Endothelial cell of umbilical vein (primary cell): Measurements from ENCODE around the gene CDC14B.

Source experiments
- EZH2 ChIP-seq: IDR thresholded peaks from 2 replicates; pipeline ENCODE4 v1.6.1; 2012; ENCODE audit warnings: borderline replicate concordance, low read depth, mild to moderate bottlenecking, moderate library complexity, low read length, inconsistent platforms; ENCODE audit not compliant: severe bottlenecking
- FOS ChIP-seq: IDR thresholded peaks from 2 replicates; pipeline ENCODE4 v1.6.1; 2011; ENCODE audit warnings: mild to moderate bottlenecking, low read length, moderate library complexity, borderline replicate concordance; ENCODE audit not compliant: insufficient read depth
- GATA2 ChIP-seq: IDR thresholded peaks from 2 replicates; pipeline ENCODE4 v1.7.0; 2011; ENCODE audit warnings: low read depth, mild to moderate bottlenecking, moderate library complexity, mixed read lengths, low read length; ENCODE audit not compliant: insufficient read length, insufficient read depth
- POLR2A ChIP-seq: IDR thresholded peaks from 2 replicates; pipeline ENCODE4 v1.6.1; 2012; ENCODE audit warnings: low read depth, mild to moderate bottlenecking, control low read depth, low read length
- POLR2AphosphoS5 ChIP-seq: IDR thresholded peaks from 2 replicates; pipeline ENCODE4 v1.6.1; 2012; ENCODE audit warnings: low read depth, mild to moderate bottlenecking, control low read depth, low read length, moderate library complexity; ENCODE audit not compliant: insufficient read depth
- TF ChIP-seq, protein P1 (sequence below), 2 donors: IDR thresholded peaks; 1 replicate in 1 of 2; 2 replicates in 1 of 2; pipeline ENCODE4 v1.5.1; 2011; ENCODE audit warnings: low read length in 2 of 2, mild to moderate bottlenecking in 2 of 2, moderate library complexity in 2 of 2, control low read depth in 1 of 2, inconsistent platforms in 1 of 2, low read depth in 1 of 2; ENCODE audit not compliant: insufficient read depth in 1 of 2; ENCODE audit errors: extremely low read depth in 1 of 2

DNA sequence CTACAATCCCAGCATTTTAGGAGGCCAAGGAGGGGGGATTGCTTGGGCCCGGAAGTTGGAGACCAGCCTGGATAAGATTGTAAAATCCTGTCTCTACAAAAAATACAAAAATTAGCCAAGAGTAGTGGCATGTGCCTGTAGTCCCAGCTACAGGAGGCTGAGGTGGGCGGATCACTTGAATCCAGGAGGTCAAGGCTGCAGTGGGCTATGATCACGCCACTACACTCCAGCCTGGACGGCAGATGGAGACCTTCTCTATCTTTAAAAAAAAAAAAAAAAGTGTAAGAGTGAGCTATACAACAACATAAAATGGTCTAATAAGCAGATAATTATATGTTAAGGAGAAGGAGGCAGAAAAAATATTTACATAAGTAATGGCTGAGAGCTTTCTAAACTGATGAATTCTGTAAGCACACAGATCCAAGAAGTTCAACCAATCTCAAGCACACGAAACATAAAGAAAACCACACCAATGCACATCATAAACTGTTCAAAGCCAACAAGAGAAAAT lies 23.0 kb downstream of the CDC14B start:
- TF ChIP-seq, protein P1, sequence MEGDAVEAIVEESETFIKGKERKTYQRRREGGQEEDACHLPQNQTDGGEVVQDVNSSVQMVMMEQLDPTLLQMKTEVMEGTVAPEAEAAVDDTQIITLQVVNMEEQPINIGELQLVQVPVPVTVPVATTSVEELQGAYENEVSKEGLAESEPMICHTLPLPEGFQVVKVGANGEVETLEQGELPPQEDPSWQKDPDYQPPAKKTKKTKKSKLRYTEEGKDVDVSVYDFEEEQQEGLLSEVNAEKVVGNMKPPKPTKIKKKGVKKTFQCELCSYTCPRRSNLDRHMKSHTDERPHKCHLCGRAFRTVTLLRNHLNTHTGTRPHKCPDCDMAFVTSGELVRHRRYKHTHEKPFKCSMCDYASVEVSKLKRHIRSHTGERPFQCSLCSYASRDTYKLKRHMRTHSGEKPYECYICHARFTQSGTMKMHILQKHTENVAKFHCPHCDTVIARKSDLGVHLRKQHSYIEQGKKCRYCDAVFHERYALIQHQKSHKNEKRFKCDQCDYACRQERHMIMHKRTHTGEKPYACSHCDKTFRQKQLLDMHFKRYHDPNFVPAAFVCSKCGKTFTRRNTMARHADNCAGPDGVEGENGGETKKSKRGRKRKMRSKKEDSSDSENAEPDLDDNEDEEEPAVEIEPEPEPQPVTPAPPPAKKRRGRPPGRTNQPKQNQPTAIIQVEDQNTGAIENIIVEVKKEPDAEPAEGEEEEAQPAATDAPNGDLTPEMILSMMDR (IDR thresholded peaks at IDR 0.05; ENCODE audit: extremely low read depth in 1 of 2, insufficient read depth in 1 of 2, low read depth in 1 of 2, low read length in 2 of 2) = no peak
- TF ChIP-seq POLR2AphosphoS5 (no peak), EZH2 (no peak), POLR2A (no peak), FOS (no peak), GATA2 (no peak)
